ENCODE measurements around the gene NDUFA5.
"Not testable (repeated sequence)": the region's sequence is repeated elsewhere in the genome, so short reads cannot be mapped to it uniquely, and the experiment has no call there.

The NDUFA5 gene

DNA sequence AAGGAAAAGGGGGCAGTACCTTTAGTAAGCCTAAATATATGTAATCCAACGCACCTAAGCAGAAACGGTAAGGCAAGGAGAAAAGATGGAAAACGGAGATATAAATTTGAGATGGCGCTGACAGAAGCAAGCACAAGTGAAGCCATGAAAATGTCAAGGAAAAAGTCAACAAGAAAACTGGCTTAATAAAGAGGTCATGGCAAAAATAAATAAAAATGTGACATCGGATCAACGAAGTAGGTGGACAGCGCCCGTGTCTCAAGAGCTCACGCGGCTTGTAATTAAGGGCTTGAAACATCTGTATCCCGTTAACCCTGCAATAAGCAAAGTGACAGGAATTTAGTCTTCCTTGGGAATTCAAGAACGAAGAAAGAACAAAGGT is 611 bp downstream of the NDUFA5 start:
- no peak for DNase-seq (ENCODE audit: low spot score)

DNA sequence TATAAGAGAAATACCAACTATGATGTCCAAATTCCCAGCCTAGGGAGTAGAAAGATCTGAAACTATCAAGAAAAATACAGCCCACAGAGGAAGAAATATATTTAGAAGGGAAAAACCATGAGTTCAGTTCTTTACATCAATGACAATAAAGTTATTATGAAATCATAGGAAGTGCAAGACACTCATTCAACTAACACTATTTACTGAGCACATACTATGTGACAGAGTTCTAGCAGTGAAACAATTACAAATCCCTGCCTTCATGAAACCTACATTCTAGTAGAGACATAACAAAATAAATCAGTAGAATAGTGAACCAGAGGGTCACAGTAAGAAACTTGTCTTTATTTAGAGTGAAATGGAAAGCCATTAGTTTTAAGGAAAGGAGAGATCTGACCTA is 2.1 kb downstream of the NDUFA5 start:
- DNase-seq (ENCODE audit: low spot score), result no peak

DNA sequence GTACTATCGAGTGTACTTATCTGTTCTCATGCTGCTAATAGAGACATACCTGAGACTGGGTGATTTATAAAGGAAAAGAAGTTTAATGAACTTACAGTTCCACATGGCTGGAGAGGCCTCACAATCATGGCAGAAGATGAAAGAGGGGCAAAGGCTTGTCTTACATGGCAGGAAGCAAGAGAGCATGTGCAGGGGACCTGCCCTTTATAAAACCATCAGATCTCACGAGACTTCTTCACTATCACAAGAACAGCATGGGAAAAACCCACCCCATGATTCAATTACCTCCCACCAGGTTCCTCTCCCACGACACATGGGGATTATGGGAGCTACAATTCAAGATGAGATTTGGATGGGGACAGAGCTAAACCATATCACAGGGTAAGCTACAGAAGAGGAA is 4.5 kb downstream of the NDUFA5 start:
- no peak for DNase-seq (ENCODE audit: low spot score)

DNA sequence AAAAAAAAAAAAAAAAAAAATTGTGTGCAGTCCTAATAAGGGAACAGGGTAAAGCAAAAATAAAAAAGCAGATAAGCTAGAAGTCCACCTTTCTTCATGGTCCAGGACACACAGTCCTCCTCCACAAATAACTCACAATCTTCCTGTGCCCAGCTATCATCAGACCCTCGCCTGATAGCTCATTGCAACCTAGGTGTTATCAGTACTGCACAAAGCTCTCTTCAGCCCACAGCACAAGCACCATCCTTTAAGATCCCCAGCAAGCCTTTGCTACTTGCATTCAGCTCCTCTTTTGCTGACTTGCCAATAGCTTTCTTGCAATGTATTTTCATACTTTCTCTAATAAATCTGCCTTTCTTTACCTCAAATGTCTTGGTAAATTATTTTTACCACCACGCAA is 5.0 kb downstream of the NDUFA5 start:
- no peak for DNase-seq (ENCODE audit: low spot score)

DNA sequence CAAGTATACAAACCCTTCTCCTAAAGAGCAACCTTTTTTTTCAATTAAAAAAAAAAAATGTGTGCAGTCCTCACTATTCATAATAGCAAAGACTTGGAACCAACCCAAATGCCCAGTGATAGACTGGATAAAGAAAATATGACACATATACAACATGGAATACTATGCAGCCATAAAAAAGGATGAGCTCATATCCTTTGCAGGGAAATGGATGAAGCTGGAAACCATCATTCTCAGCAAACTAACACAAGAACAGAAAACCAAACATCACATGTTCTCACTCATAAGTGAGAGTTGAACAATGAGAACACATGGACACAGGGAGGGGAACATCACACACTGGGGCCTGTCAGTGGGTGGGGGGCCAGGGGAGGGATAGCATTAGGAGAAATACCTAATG is 5.5 kb downstream of the NDUFA5 start:
- DNase-seq (ENCODE audit: low spot score), result not testable (repeated sequence)

DNA sequence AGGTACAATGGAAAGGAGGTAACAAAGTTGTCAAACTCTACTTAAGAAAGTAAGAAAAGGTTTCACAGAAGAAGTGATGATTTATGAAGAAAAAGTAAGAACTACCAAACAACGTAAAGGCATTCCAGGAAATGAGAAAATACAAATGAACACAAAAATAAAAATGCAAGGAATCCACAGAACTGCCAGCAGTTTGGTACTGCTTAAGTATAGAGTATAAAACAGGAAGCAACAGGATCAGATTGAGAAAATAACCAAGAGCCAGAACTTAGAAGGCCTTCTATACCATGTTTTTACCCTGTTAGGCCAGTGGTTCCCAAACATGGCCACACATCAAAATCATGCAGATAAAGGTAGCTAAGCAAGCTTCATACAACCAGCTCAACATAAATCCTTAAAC is 9.2 kb downstream of the NDUFA5 start:
- DNase-seq (ENCODE audit: low spot score), result no peak

DNA sequence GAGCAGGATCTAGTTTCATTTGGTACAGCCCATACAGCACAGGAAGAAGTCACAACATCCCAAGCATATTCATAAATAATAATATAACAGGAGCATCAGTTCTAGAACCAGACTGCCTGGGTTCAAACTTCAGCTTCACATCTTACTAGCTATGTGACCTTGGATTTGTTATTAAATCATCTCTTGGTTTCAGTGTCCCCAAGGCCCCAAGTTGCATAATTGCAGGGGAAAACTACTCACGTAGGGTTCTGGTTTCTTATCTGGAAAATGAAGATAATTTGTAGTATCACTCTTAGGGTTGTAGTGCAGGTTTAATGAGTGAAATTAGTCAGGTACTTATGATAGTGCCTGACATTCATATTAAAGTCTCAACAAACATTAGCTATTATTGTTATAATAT is 17.7 kb downstream of the NDUFA5 start:
- DNase-seq (ENCODE audit: low spot score), result no peak

DNA sequence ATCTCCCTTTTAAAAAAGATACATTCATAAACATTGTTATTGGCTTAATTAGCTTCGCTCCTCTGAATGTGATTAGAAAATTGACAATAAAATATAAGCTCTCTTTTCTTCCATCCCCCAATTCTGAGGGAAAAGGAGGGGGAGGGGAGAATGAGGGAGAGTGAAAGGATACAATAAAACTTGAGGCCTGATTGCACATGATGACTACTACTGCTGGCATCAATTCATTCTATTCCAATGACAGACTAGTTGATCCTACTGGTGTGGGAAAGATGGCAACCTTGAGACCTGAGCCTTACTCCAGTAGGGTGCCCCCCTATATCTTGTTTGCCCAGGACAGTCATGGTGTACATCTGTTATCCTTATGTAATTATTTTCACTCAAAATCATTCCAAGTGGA is 18.7 kb downstream of the NDUFA5 start:
- no peak for DNase-seq (ENCODE audit: low spot score)

DNA sequence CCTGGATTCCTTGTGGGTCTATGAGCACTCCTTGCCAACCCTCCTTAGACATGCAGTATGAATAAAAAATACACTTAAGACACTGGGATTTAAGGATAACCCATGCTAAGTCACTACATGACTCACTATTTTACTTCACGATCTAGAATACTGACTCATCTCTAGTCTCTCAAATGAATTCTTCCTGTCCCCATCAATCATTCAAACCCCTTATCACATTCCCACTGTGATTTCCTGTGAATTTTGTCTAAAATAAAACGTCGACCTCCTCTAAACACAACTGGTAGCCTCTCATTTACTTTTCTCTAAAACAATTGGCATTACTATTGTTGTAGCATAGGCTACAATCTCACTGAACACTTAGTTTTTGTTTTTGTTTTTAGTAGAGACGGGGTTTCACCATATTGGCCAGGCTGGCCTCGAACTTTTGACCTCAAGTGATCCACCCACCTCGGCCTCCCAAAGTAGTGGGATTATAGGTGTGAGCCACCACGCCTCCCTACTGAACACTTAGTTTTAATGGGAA is 19.4 kb downstream of the NDUFA5 start:
- no peak for DNase-seq (ENCODE audit: low spot score)

DNA sequence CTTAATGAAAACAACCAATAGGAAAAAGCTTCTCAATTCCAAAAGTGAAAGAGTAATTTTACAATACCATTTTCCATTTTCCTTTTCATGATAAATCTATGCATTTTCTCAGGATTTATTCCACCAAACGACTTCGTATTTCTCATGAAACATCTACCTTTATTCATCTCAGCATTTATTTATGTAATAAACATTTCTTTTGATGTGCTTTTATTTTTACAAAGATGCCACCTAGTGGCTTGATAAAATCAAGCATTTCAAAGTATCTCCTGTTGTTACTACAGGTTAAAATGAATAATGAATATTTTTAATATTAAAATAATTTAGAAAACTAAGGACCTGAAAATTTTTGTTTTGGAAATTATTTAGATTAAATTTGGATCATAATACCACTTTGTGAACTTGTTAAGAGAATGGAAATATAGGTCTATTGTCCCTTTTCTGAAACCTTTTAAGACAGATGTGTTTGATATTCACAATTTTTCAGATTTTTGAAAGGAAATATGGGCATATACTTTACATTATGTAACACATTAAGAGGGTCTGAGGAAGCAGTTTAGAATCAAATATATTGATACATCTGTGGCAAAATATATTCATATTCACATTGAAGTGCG is 20.5 kb downstream of the NDUFA5 start:
- peak; percentile 42 for DNase-seq (ENCODE audit: low spot score)

DNA sequence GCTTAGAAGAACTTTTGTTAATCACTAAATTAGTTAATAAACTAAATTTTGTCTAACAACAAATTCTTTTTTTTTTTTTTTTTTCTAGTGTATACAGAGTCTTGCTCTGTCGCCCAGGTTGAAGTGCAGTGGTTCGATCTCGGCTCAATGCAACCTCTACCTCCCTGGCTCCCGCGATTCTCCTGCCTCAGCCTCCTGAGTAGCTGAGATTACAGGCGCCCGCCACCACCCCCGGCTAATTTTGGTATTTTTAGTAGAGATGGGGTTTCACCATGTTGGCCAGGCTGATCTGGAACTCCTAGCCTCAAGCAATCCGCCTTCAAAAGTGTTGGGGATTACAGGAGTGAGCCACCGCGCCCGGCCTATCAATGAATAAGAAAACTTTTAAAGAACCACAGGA is 22.1 kb downstream of the NDUFA5 start:
- DNase-seq (ENCODE audit: low spot score), result no peak

DNA sequence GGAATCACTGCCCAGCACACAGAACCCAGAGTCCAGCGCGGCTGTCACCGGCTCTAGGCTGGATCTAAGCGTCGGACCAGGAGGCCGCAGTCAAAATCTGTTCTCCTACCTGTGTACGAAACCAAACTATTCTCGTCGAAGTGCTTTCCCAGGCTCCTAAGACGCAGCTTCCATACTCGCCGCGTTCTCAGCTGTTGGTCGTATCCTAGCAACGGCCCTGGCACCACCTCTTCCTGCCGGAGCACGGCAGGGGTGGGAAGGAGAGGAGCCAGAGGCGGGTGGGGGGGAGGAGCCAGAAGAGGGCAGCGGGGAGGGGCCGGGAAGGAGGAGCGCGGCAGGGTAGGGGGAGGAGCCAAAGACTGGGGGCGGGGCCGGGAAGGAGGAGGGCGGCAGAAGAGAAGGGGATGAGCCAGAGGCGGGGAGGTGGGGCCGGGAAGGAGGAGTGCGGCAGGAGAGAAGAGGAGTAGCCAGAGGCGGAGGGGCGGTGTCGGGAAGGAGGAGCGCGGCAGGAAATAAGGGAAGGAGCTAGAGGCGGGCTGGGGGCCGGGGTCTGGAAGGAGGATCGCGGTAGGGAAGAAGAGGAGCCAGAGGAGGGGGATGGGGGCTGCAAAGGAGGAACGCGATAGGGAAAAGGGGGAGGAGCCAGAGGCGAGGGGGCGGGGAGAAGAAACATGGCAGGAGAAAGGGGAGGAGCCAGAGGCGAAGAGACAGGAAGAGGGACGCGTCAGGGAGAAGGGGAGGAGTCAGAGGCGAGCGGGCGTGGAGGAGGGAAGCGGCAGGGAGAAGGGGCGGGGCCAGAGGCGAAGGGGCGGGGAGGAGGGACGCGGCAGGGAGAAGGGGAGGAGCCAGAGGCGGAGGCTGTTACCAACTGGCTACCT is 23.0 kb downstream of the NDUFA5 start, which contains the start of gene IQUB:
Gene IQUB, minus strand, starts transcription at position 213 of the 878 bp plus-strand sequence. CDS start 22,255 bp downstream, outside the sequence.
- peak; percentile 95 for DNase-seq (ENCODE audit: low spot score)

DNA sequence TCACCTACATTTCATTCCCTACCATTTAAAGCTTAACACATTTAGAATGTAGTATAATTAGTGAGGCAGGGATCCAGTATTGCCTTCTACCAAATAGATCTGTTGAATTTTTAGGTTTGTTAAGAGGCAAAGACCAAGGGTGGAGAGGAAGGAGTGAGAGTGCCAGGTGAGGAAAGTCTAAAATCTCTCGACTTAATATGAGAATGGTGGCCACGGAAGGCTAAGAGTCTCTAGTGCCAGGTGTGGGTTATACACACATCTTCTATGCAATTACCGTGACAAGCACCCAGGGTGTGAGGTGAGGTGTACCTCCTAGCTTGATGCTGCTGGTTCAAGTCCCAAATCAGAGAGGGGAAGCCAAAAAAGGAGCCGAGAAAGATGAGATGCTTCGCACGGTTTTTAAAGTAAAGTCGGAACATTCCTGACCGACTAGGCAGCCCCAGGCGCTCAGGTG is 23.7 kb downstream of the NDUFA5 start:
- DNase-seq (ENCODE audit: low spot score), result peak; percentile 32

DNA sequence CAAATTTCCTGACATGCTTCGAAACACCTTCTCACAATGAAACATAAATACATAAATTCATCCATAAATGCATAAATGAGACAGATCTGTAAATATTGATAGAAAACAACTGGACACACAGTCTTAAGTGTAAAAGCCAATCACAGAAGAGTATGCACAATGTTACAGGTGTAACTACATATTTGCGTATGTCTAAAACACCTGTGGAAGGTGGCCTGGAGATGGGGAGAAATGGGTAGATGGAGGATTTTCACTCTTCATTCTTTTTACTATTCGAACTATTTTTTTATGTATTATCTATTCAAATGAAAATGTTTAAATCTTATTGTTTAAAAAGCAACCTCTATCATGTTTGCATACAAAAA is 24.1 kb downstream of the NDUFA5 start:
- no peak for DNase-seq (ENCODE audit: low spot score)

DNA sequence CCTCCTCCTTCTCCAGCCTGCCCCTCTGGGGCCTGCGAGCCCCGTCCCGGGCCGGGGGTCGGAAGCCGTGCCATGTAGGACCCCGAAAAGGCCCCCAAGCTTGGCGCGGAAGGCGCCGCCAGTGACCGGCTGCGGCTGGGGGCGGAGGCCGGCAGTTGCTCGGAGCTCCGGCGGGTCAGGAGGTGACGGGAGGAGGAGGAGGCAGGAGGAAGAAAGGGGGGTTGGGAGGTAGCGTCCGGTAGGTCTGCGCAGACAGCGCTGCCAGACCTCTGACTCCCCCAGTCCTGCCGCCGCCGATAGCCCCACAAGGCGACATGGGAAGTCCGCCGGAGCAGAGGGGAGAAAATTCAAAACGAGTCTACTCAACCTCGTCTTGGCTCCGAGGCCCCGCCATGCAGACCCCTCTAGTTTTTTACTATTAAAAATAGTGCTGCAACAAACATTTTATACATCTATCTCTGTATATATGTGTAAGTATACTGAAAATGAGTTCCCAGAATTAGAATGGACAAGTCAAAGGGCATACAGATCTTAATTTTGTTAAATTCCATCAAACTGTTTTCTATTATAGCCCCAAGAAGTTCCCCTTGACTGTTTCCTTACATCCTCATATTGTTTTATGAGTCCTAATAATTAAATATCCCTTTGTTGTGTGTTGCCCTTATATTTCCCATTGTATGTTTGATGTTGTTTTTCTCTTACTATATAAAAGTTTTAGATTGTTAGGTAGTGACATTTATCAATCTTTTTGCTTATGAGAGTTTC is 24.6 kb downstream of the NDUFA5 start:
- DNase-seq (ENCODE audit: low spot score), result not testable (repeated sequence)

DNA sequence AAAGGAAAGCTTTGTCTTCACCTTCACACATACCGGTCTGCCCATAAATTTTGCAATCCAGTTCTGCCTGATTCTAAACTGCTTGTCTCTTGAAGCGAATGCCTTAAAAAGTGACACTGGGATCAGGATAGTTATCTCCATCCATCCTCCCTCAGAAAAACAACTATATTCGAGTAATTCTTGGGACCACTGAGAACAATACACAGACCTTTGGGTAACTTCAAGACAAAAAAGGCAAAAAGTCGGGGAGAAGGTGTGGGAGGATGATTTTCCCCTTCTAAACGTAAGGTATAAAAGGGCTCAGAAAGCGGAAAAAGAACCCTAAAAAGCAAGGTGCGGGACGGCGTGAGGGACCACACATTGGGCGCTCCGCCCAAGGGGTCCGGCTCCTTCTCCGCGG is 25.3 kb downstream of the NDUFA5 start:
- DNase-seq (ENCODE audit: low spot score), result not testable (repeated sequence)

DNA sequence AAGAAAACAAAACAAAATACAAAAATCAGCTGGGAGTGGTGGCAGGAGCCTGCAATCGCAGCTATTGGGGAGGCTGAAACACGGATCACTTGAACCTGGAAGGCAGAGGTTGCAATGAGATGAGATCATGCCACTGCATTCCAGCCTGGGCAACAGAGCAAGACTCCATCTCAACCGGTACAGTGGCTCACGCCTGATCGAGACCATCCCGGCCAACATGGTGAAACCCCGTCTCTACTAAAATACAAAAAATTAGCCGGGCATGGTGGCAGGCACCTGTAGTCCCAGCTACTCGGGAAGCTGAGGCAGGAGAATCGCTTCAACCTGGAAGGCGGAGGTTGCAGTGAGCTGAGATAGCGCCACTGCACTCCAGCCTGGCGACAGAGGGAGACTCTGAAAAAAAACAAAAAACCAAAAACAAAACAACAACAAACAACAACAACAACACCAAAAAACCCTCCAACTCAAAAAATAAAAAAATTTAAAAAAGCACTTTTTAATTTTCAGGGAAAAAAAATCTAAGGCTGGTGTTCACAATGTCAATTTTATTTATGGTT is 27.5 kb downstream of the NDUFA5 start:
- DNase-seq (ENCODE audit: low spot score), result not testable (repeated sequence)

DNA sequence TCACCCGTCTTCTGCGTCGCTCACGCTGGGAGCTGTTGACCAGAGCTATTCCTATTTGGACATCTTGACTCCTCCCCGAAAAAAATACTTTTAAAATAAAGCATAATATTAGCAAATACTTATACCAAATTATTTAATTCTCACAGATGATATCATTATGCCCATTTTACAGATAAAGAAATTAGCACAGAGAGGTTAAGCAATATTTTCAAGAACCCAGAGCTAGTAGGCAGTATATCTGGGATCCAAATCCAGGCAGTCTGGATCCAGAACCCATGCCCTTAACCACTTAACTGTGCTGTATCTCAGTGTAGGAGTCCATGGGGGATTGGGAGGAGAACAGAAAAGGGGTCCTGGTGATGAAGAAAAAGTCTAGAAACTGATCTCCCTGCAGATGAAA is 29.4 kb downstream of the NDUFA5 start:
- no peak for DNase-seq (ENCODE audit: low spot score)

DNA sequence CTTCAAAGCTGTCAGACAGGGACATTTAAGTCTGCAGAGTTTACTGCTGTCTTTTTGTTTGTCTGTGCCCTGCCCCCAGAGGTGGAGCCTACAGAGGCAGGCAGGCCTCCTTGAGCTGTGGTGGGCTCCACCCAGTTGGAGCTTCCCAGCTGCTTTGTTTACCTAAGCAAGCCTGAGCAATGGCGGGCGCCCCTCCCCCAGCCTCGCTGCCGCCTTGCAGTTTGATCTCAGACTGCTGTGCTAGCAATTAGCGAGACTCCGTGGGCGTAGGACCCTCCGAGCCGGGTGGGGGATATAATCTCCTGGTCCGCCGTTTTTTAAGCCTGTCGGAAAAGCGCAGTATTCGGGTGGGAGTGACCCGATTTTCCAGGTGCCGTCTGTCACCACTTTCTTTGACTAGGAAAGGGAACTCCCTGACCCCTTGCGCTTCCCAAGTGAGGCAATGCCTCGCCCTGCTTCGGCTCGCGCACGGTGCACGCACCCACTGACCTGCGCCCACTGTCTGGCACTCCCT is 29.8 kb downstream of the NDUFA5 start:
- not testable (repeated sequence) for DNase-seq (ENCODE audit: low spot score)

DNA sequence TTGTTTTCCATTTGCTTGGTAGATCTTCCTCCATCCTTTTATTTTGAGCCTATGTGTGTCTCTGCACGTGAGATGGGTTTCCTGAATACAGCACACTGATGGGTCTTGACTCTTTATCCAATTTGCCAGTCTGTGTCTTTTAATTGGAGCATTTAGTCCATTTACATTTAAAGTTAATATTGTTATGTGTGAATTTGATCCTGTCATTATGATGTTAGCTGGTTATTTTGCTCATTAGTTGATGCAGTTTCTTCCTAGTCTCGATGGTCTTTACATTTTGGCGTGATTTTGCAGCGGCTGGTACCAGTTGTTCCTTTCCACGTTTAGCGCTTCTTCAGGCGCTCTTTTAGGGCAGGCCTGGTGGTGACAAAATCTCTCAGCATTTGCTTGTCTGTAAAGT is 31.1 kb downstream of the NDUFA5 start:
- not testable (repeated sequence) for DNase-seq (ENCODE audit: low spot score)

DNA sequence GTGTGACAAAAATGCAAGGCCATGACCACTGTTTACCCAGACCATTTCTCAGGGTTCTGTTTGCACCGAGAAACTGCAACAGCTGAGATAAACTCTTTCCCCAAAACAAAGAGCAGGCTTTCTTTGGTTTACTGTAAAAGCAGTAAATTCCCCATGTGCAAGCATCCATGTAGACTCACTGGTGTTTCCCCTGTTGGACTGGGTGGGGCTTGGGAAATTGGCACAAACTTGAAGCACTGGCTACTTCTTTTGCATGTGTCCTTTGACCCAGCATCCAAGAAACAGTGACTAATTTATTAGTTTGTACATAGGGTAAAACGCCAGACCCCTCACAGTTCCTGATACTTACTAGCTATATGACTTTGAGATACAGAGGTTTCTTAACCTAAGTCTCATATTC is 35.6 kb downstream of the NDUFA5 start:
- no peak for DNase-seq (ENCODE audit: low spot score)

DNA sequence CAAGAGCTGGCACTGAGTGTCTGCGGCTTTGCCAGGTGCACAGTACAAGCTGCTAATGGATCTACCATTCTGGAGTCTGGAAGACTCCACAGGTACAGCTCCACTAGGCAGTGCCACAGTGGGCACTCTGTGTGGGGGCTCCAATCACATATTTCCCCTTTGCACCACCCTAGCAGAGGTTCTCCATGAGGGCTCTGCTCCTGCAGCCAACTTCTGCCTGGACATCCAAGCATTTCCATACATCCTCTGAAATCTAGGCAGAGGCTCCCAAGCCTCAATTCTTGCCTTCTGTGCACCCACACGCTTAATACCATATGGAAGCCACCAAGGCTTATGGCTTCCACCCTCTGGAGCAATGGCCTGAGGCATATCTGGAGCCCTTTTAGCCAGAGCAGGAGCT is 52.4 kb downstream of the NDUFA5 start:
- no peak for DNase-seq (ENCODE audit: low spot score)
